Neutrophil (primary cell): ENCODE measurements around the gene NCK2.

Experiments
- H3K27ac ChIP-seq: fragments of 200-600 bp; sonication (generic); 2 replicates; pipeline ENCODE4 v1.5.1; 2016; ENCODE audit warnings: mild to moderate bottlenecking, moderate library complexity
- H3K27me3 ChIP-seq: fragments of 200-600 bp; sonication (generic); 2 replicates; pipeline ENCODE4 v1.6.0; 2016; ENCODE audit warnings: mild to moderate bottlenecking
- H3K36me3 ChIP-seq: fragments of 200-600 bp; sonication (generic); 2 replicates; pipeline ENCODE4 v1.5.1; 2017
- H3K4me1 ChIP-seq, 2 experiments: fragments of 200-600 bp in 1 of 2; sonication (generic) in 1 of 2; 1 replicate in 1 of 2; 2 replicates in 1 of 2; pipeline versions ENCODE4 v1.5.1 to v1.6.1; 2013 to 2016; ENCODE audit warnings: low read depth in 1 of 2, low read length in 1 of 2, mild to moderate bottlenecking in 1 of 2, moderate library complexity in 1 of 2; ENCODE audit not compliant: control insufficient read depth in 1 of 2, insufficient read depth in 1 of 2
- H3K4me3 ChIP-seq, 2 experiments: fragments of 200-600 bp in 1 of 2; sonication (generic) in 1 of 2; 1 replicate in 1 of 2; 2 replicates in 1 of 2; pipeline ENCODE4 v1.5.1; 2013 to 2016; ENCODE audit warnings: low read depth in 1 of 2, low read length in 1 of 2, mild to moderate bottlenecking in 1 of 2, moderate library complexity in 1 of 2
- H3K9me3 ChIP-seq: fragments of 200-600 bp; sonication (generic); 2 replicates; pipeline ENCODE4 v1.5.1; 2016
- CTCF ChIP-seq: fragments of 200-600 bp; sonication (generic); IDR thresholded peaks from 2 replicates; pipeline ENCODE4 v1.5.1; 2016; ENCODE audit warnings: antibody characterized with exemption

Gene NCK2

DNA sequence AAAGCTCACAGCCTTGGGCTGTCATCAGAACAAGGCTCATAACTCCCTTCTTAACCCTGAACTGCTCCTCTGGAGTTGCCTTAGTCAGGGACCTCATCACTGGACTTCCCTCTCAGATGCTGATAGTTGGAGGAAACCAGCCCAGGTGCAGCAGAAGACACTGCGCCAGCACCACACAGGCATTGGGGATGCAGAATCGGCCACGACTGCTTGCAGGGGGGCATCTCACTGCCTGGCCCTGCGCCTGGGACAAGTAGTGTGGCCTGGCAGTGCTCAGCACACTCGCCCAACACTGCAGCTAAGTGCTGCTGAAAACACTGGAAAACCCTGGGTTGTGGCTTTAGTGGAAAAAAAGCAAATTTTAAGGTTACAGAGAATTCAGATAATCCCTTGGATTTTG lies 68.7 kb downstream of the NCK2 start:
- no peaks in the 10 kb centered on the region for H3K27me3 ChIP-seq
- peaks cover 5% of the 10 kb centered on the region for H3K36me3 ChIP-seq
- no peaks in the 10 kb centered on the region for H3K9me3 ChIP-seq
- no peak overlapping the region for H3K27ac ChIP-seq
- TF ChIP-seq CTCF: no peak
- no peak overlapping the region for H3K4me3 ChIP-seq
- peaks cover 8 to 20% of the 10 kb centered on the region in 2 experiments for H3K4me1 ChIP-seq

DNA sequence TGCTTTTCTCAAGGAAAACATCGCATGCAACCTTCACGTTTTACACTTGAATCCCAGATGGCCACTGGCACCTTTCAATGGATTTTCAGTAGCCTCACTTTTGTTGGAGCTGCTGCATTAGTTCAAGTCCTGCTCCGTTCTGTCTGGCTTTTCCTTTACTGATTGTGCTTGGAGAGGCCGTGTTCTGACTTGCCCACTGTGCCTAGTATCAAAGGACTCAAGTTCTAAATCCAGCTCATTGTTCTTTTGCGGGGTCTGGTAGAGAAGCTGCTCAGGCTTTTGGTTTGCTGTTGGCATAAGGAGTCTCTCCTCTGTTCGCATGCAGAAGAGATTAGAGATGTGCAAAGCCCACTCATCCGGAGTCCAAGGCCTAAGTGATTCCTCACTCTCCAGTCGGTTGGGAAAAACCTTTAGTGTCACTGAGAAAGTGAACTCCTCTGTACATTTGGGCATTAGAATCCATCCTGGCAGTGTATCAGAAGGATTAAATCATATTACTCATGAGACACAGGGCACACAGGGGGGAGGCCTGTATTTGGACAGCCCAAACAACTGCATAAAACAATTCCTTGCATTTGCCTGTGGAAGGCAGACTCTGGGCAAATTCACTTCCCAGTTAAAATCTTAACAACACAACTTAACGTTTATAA lies 69.7 kb downstream of the NCK2 start:
- peaks cover 5% of the 10 kb centered on the region for H3K36me3 ChIP-seq
- no peak overlapping the region for H3K27ac ChIP-seq
- no peak overlapping the region for H3K4me3 ChIP-seq
- H3K9me3 ChIP-seq: no peaks in the 10 kb centered on the region
- H3K4me1 ChIP-seq: peaks cover 7 to 16% of the 10 kb centered on the region in 2 experiments
- no peaks in the 10 kb centered on the region for H3K27me3 ChIP-seq
- TF ChIP-seq CTCF: no peak

- peaks cover 13 to 16% of the 10 kb centered on the region in 2 experiments for H3K4me1 ChIP-seq
- peaks cover 5% of the 10 kb centered on the region for H3K36me3 ChIP-seq
- H3K27ac ChIP-seq: no peak overlapping the region
Observed at GRCh38 chr2:105815401-105815800, 70.7 kb downstream of the NCK2 start.

DNA sequence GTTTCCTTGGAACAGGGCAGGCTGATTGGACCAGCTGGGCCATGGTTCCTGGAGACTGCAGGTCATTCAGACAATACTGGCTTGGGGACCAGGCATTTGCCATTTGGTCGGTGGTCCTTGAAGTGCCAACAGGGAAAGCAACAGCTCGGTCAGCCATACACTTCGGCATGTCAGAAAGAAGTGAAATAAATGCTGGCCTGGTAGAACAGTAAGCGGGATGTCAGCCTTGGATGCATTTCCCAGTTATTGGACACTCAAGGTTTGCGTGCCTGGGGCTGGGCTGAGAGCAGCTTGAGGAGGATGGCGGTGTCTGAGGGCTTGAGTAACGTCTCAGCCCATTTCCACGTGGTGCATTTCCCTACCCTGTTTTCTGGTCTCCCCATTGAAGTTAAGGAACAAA lies 75.4 kb downstream of the NCK2 start:
- H3K27me3 ChIP-seq: no peaks in the 10 kb centered on the region
- H3K9me3 ChIP-seq: no peaks in the 10 kb centered on the region
- H3K4me3 ChIP-seq: no peak overlapping the region
- TF ChIP-seq CTCF: no peak
- H3K27ac ChIP-seq: peak overlapping the region; percentile 87
- H3K4me1 ChIP-seq: peaks cover 45 to 46% of the 10 kb centered on the region in 2 experiments
- H3K36me3 ChIP-seq: peaks cover 5% of the 10 kb centered on the region

More at GRCh38 chr2:105815401-105815800, 70.7 kb downstream of the NCK2 start:
- Histone ChIP-seq H3K4me3 (no peak overlapping the region), H3K9me3 (no peaks in the 10 kb centered on the region), H3K27me3 (no peaks in the 10 kb centered on the region)
- no peak for TF ChIP-seq CTCF

DNA sequence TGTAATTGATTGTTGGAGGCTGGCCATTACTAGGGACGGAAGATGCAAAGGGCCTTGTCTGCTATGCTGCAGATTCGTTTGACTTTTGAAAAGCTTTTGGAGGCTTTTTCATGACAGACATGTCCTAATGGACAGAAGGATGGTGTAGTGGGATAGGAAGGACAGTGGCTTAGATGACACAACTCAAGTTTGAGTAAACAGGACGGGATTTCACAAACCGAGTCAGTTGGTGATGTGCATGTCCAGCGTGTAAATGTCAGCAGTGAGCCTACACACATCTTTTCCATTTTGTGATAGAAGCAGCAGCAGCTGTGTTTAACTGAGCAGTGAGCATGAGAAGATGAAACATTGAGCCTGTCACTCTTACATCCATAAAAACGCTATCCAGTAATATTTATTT lies 76.0 kb downstream of the NCK2 start:
- Histone ChIP-seq H3K4me3 (no peak overlapping the region), H3K27ac (peak overlapping the region; percentile 87), H3K4me1 (peaks cover 45 to 46% of the 10 kb centered on the region in 2 experiments), H3K9me3 (no peaks in the 10 kb centered on the region), H3K27me3 (no peaks in the 10 kb centered on the region), H3K36me3 (peaks cover 5% of the 10 kb centered on the region)
- no peak for TF ChIP-seq CTCF
